ENCODE results near the gene TIMM8B.
A peak's percentile ranks its signal among the peaks of the same experiment; 100 is the strongest.
"Not testable (repeated sequence)": the region's sequence is repeated elsewhere in the genome, so short reads cannot be mapped to it uniquely, and the experiment has no call there.

TIMM8B gene

GRCh38 chr11:112086422-112087191, at the start of gene TIMM8B, which contains the start of gene SDHD:
TSS of gene TIMM8B (minus strand) at chr11:112086756. CDS start at chr11:112086723, 33 bp downstream.
TSS of gene SDHD (plus strand) at chr11:112086873. CDS start at chr11:112086908, 35 bp downstream.
- peak; percentile 98 for DNase-seq (ENCODE audit: low spot score)

- no peak for DNase-seq (ENCODE audit: low spot score)
Measured at GRCh38 chr11:112134473-112134872, 47.9 kb upstream of the TIMM8B start.

GRCh38 chr11:112132737-112133136, 46.2 kb upstream of the TIMM8B start:
- no peak for DNase-seq (ENCODE audit: low spot score)

GRCh38 chr11:112129656-112130055, 43.1 kb upstream of the TIMM8B start:
- no peak for DNase-seq (ENCODE audit: low spot score)

GRCh38 chr11:112128483-112129121, 42.0 kb upstream of the TIMM8B start:
- DNase-seq (ENCODE audit: low spot score), result peak; percentile 83

GRCh38 chr11:112127056-112127455, 40.5 kb upstream of the TIMM8B start:
- DNase-seq (ENCODE audit: low spot score), result no peak

GRCh38 chr11:112123129-112123528, 36.6 kb upstream of the TIMM8B start:
- DNase-seq (ENCODE audit: low spot score), result no peak

GRCh38 chr11:112121981-112122615, 35.5 kb upstream of the TIMM8B start:
- DNase-seq (ENCODE audit: low spot score), result no peak

- no peak for DNase-seq (ENCODE audit: low spot score)
Measured at GRCh38 chr11:112118176-112118575, 31.6 kb upstream of the TIMM8B start.

- DNase-seq (ENCODE audit: low spot score), result no peak
Measured at GRCh38 chr11:112115386-112115785, 28.8 kb upstream of the TIMM8B start.

GRCh38 chr11:112114460-112114859, 27.9 kb upstream of the TIMM8B start:
- DNase-seq (ENCODE audit: low spot score), result no peak

GRCh38 chr11:112113539-112114457, 27.2 kb upstream of the TIMM8B start:
- DNase-seq (ENCODE audit: low spot score), result peak; percentile 67

- DNase-seq (ENCODE audit: low spot score), result no peak
Measured at GRCh38 chr11:112106070-112106469, 19.5 kb upstream of the TIMM8B start.

- no peak for DNase-seq (ENCODE audit: low spot score)
Measured at GRCh38 chr11:112103446-112103845, 16.9 kb upstream of the TIMM8B start.

GRCh38 chr11:112100462-112100861, 13.9 kb upstream of the TIMM8B start:
- DNase-seq (ENCODE audit: low spot score), result no peak

GRCh38 chr11:112097734-112098528, 11.4 kb upstream of the TIMM8B start:
- no peak for DNase-seq (ENCODE audit: low spot score)

GRCh38 chr11:112096194-112096593, 9.6 kb upstream of the TIMM8B start:
- no peak for DNase-seq (ENCODE audit: low spot score)

- not testable (repeated sequence) for DNase-seq (ENCODE audit: low spot score)
Measured at GRCh38 chr11:112095302-112095701, 8.7 kb upstream of the TIMM8B start.

- no peak for DNase-seq (ENCODE audit: low spot score)
Measured at GRCh38 chr11:112087212-112087611, 656 bp upstream of the TIMM8B start.

- DNase-seq (ENCODE audit: low spot score), result peak; percentile 55
Measured at GRCh38 chr11:112085822-112086421, 634 bp downstream of the TIMM8B start.

- DNase-seq (ENCODE audit: low spot score), result peak; percentile 54
Measured at GRCh38 chr11:112082729-112083128, 3.8 kb downstream of the TIMM8B start.

Data from AG20443 (cell line).